GM19395 (cell line): ENCODE measurements around the gene ACSS1.

Source experiments
- ATAC-seq: cut with Tn5 transposase; IDR thresholded peaks from one replicate; pipeline ENCODE4 v1.9.1; 2021; ENCODE audit warnings: mild to moderate bottlenecking, moderate library complexity; ENCODE audit not compliant: unreplicated experiment

ACSS1 gene

DNA sequence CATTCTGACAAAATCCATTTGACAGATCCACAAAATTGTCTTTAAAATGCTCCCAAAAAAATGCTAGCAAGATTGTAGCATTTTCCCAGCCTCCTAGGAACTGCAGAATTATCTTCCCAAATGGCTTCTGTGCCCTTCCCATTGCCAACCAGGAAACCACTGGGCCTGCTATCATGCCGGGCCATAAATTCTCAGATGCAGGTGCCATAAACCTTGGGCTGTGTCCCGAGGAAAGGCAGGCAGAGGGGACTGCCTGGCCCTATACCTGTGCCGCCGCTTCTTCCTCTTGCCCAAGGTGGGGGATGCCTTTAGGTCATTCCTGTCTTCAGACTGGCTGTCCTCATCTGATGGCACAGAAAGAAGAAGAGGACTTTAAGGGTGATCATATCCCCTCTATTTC, 21.2 kb upstream of the ACSS1 start:
- no peak for ATAC-seq

DNA sequence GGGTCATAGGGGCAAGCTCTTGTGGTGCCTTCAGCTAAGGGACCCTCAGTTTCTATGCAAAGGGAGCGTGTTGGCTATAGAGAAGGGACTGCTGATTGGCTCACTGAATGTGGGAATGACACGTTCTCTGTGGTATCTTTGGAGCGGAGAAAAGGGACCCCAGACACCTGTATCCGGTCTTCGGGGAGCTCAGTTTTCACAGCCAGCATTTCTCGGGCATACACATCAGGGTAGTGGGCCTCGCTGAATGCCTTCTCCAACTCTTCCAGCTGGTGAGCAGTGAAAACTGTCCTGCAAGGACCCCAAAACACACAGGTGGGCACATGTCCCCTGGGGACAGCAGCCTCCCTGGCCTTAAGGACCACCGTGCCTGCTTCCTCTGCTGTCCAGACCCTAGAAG, 20.7 kb upstream of the ACSS1 start:
- ATAC-seq: no peak

GRCh38 chr20:25077610-25078169, 19.8 kb upstream of the ACSS1 start:
- ATAC-seq: no peak

DNA sequence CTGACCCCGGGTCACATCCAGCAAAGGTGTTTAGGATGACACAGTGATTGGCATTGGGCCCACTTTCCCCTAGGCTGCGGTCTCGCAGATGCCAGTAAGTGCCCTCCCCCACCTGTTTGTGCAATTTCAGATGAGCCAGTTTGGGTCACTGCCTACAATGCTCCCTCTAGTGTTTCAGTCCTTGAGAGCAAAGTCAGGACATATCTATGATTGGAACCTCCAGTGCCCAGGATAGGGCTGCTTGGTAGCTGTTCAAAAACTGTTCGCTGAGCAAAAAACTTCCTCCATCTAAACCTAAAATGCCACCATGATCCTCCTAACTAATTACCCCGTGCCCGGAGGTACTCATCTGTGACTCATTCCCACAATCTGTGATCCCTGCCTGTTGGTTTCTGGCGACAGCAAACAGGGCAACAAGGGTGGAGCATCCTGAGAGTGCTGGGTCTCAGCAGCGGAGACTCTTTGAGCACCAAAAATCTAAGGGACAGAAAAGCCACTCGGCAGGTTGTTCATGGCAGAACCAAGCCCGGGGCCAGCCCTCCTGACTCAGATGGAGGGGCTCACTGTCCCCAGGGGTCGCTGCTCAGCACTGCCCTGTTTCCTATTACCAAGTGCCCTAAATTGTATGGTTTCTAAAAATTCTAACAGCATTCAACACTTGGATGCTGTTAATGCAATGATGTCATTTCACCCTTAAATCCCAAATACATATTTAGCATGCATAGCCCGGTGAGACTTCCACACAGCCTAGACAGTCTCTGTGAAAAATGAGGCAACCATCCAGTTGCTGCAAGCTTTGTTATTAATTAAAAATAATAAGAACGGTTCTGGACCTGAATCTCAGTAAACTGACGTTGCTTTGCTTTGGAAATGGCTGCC, 19.0 kb upstream of the ACSS1 start:
- no peak for ATAC-seq

DNA sequence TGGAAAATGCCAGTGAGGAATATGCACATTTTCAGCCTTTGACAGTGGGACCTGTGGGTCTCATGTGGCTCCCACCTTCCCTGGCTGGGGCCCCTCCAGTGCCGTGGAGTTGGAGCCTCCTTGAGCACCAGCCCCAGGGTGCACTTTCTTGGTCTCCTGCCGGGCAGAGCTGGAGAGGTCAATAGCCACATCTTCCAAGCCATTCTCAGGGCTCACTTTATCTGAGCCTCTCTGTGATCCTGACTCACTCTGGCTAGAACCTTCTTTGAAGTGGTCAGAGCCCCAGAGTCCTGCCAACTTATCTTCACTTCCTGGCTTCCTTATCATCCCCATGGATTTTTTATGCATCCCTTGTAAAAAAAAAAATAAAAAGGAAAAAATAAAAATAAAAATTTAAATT, 18.3 kb upstream of the ACSS1 start:
- no peak for ATAC-seq

DNA sequence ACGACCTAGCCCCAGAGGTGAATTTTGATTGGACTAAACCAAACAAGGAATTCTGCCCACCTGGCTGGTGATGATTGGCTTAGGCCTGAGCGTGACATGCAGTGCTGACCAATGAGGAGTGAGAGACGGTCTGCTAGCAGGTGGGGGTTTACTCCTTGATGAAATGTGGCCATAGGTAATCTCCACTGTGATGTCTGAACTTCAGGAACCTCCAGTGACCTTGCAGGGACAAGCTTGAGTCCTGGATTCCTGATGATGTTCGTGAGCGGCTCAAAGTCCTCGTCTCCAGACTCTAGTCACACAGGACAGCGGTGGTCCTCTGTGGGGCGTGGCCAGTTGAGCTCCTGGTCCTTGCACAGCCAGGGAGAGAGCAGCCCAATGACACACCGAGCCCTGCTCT, 15.6 kb upstream of the ACSS1 start:
- no peak for ATAC-seq

DNA sequence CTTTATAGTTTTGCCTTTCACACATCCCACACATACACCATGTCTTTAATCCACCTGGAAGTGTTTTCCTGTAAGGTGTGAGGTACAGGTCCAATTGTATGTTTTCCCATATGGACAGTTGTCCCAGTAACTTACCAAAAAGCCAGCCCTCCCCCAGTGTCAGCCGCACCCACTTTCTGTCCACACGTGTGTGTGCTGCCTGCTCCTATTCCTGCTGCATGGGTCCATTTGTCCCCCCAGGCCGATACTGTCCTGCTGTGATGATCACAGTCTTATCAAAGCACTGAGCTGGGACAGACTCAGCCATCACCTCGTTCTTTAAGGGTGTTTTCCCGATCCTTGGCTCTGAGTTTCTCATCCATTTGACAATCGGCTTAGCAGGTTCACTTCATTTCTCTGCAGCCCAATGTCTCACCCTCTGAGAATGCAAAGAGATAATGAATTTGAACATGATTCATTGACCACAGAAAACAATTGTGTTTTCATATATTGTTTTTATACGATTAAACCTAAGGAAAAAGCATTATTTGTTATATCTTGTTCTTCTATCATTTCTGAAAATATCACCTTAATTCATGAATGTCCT, 14.4 kb upstream of the ACSS1 start:
- no peak for ATAC-seq

GRCh38 chr20:25071734-25072133, 13.8 kb upstream of the ACSS1 start:
- no peak for ATAC-seq

GRCh38 chr20:25070821-25071473, 13.0 kb upstream of the ACSS1 start:
- no peak for ATAC-seq

- no peak for ATAC-seq
These were observed 9.4 kb upstream of the ACSS1 start for GRCh38 chr20:25067102-25067987.

DNA sequence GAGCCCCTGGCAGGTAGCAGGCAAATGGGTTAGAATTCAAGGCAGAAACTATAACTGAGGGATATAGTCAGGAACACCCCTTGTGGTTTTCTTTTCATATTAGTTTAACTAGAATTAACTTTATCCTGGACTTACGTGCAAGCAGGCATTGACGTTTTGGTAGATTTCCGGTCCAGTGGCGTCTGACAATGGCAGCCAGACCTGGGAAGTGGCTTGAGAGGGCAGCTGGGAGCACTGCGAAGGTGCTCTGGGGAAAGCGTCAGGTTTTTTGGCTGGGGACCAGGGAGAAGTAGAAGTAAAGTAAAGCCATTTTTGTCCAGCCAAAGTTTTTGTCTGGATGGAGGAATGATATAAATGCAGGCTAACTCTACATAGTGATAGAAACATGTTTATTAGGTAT, 8.4 kb upstream of the ACSS1 start:
- no peak for ATAC-seq

- peak; percentile 85 for ATAC-seq
These were observed 7.8 kb upstream of the ACSS1 start for GRCh38 chr20:25065625-25066338.

- no peak for ATAC-seq
These were observed 7.2 kb upstream of the ACSS1 start for GRCh38 chr20:25065072-25065624.

DNA sequence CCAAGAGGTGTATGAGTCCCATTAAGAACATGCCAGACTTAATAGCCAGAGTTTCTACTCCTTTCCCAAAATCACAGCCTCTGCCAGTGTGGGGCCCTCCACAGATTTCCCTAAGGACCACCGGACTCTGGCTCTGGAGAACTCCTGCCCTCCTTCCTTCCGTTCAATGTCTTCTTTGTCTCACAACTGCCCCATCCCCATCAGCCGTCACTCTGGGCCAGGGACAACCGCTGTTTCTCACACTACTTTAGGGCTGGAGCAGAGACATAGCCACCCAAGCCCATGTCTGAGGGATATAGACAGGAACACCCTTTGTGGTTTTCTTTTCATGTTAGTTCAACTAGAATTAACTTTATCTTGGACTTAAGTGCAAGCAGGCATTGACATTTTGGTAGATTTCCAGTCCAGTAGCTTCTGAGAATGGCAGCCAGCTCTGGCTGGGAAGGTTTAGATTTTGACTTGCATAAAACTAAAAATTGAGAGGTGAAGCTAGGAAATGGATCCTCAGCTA, 6.7 kb upstream of the ACSS1 start:
- ATAC-seq: no peak

DNA sequence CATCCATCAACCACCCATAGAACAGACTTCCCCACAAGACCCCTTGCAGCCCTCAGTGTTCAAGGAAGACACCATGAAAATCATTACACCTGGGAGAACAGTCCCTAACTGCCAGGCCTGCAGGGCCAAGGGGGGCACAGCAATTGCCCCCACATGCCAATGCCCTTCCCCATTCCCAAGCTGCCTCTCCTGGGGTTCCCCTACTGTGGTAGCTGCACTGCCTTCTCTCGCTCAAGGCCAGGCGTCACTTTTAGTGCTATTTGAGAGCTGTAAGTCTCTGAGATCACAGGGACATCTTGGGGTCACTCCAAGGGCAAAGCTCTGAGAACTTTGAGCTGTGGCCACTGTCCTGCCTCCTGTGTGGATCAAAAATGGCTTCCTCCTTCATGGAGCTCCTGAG, 6.0 kb upstream of the ACSS1 start:
- no peak for ATAC-seq

- ATAC-seq: no peak
These were observed 5.6 kb upstream of the ACSS1 start for GRCh38 chr20:25063546-25063945.

DNA sequence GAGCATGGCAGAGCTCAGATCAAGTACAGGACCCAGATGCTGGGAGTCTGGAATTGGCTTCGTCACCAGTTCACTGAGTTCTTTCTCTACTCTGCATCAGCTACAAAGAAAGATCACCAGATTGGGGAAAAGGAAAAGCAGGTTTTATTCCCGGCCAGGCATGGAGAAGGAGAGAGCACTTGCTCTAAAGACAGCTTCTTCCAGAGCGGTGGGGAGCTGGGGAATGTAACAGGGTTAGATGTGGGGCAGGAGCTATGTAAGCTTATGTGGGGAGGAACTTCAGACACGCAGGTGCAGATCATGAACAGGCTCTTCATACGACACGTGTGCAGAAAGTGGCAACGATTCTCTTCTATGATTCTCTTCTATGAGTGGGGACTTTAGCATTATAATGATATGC, 4.9 kb upstream of the ACSS1 start:
- ATAC-seq: no peak

- no peak for ATAC-seq
These were observed 4.0 kb upstream of the ACSS1 start for GRCh38 chr20:25061821-25062530.
